Measurements from ENCODE around the gene ORM1. TPM values are rescaled to one million over a fixed set of nuclear protein-coding genes. Genes with fewer than 3 reads are reported as not detected.

ORM1 gene
- total and polyA plus RNA-seq, 2 donors (not counting 3 experiments of a cell fraction or from before 2014, with no cell fraction given), result not detected

- H4K20me1 ChIP-seq (replicated peaks; ENCODE audit: control insufficient read depth, extremely low read depth, insufficient read depth, low read length), result no peaks in the 10 kb centered on the region
- H3K36me3 ChIP-seq (ENCODE audit: control insufficient read depth in 2 of 2, extremely low read depth in 1 of 2, insufficient read depth in 2 of 2, low read length in 2 of 2), result peaks cover 6 to 39% of the 10 kb centered on the region in 2 experiments
- no peak for FAIRE-seq
- H3K27ac ChIP-seq (ENCODE audit: insufficient read depth, low read depth, low read length), result no peak overlapping the region
- DNase-seq (ENCODE audit: low read depth, low spot score), result no peak
- H3K79me2 ChIP-seq (ENCODE audit: control insufficient read depth, insufficient read depth, low read length), result no peaks in the 10 kb centered on the region
- no peak overlapping the region for H3K4me2 ChIP-seq (ENCODE audit: insufficient read depth, low read length)
- CTCF ChIA-PET, result no interaction called here
- H3K4me3 ChIP-seq (replicated peaks in 1 of 3; ENCODE audit: insufficient read depth in 1 of 3, low read depth in 1 of 3, low read length in 3 of 3), result no peak overlapping the region
- H3K9me3 ChIP-seq (replicated peaks; ENCODE audit: control insufficient read depth, insufficient read depth, low read length), result no peaks in the 10 kb centered on the region
- BruUV-seq (replicated peaks), result no TSS peak
- POLR2A ChIA-PET, result no interaction called here
- H3K4me1 ChIP-seq (ENCODE audit: control insufficient read depth, extremely low read depth, insufficient read depth, low read length), result no peaks in the 10 kb centered on the region
- H2AFZ ChIP-seq (ENCODE audit: low read depth, low read length), result no peak overlapping the region
- intact Hi-C loops (cut with micrococcal nuclease), result no loop called here
- H3K9me1 ChIP-seq (replicated peaks; ENCODE audit: control insufficient read depth, extremely low read depth, insufficient read depth, low read length), result no peaks in the 10 kb centered on the region
- no peak for TF ChIP-seq MYC (IDR thresholded peaks at IDR 0.05; ENCODE audit: low read depth, low read length)
- no peak for TF ChIP-seq JUN (IDR thresholded peaks at IDR 0.05; ENCODE audit: borderline replicate concordance, insufficient read depth, insufficient read length, low read depth)
- TF ChIP-seq GATA2 (IDR thresholded peaks at IDR 0.05; ENCODE audit: insufficient read depth, insufficient read length, low read depth, low read length), result no peak
- TF ChIP-seq POLR2AphosphoS5 (IDR thresholded peaks at IDR 0.05; ENCODE audit: insufficient read depth, low read depth, low read length), result no peak
- TF ChIP-seq POLR2A (IDR thresholded peaks at IDR 0.05; ENCODE audit: low read depth, low read length), result no peak
- no peak for TF ChIP-seq CTCF (IDR thresholded peaks at IDR 0.05; ENCODE audit: extremely low read depth in 1 of 2, insufficient read depth in 1 of 2, low read depth in 1 of 2, low read length in 2 of 2)
- no peak for TF ChIP-seq EZH2 (IDR thresholded peaks at IDR 0.05; ENCODE audit: borderline replicate concordance, low read depth, low read length, severe bottlenecking)
- TF ChIP-seq FOS (IDR thresholded peaks at IDR 0.05; ENCODE audit: borderline replicate concordance, insufficient read depth, low read length), result no peak
- TF ChIP-seq MAX (IDR thresholded peaks at IDR 0.05; ENCODE audit: insufficient read depth, insufficient read length), result no peak
- H3K27me3 ChIP-seq (ENCODE audit: control insufficient read depth in 2 of 2, insufficient read depth in 2 of 2, low read length in 2 of 2), result no peaks in the 10 kb centered on the region
- dilution Hi-C loops (cut with MboI; ENCODE audit: extremely low pct_ligation_motif_present, low sequenced_read_pairs), result no loop called here
- no peak overlapping the region for H3K9ac ChIP-seq (replicated peaks; ENCODE audit: extremely low read depth, insufficient read depth, low read length)
Observed at GRCh38 chr9:114356792-114357191, 33.9 kb downstream of the ORM1 start.
